Immature natural killer cell (primary cell): ENCODE data around the gene TSPAN16. TPM values are rescaled to one million over a fixed set of nuclear protein-coding genes. Genes with fewer than 3 reads are reported as not detected.

Source experiments
- DNase-seq, 3 donors: peaks; one replicate each; pipeline ENCODE4 v3.0.0; 2022; ENCODE audit warnings: mixed read lengths in 1 of 3
- H3K27ac Mint-ChIP-seq, 6 donors: one replicate each; pipeline ENCODE4 v1.8.0; 2020; ENCODE audit warnings: mixed read lengths in 6 of 6, mild to moderate bottlenecking in 5 of 6, inconsistent platforms in 4 of 6, moderate library complexity in 3 of 6
- H3K27me3 Mint-ChIP-seq, 3 donors: one replicate each; pipeline ENCODE4 v1.8.0; 2020 to 2021; ENCODE audit warnings: low read depth in 3 of 3, mild to moderate bottlenecking in 3 of 3, mixed read lengths in 3 of 3, moderate library complexity in 3 of 3, inconsistent platforms in 1 of 3
- H3K36me3 Mint-ChIP-seq, 3 donors: one replicate each; pipeline ENCODE4 v1.8.0; 2020; ENCODE audit warnings: mixed read lengths in 3 of 3, inconsistent platforms in 2 of 3, mild to moderate bottlenecking in 2 of 3
- H3K4me1 Mint-ChIP-seq, 2 donors: one replicate each; pipeline ENCODE4 v1.8.0; 2020; ENCODE audit warnings: inconsistent platforms in 2 of 2, mild to moderate bottlenecking in 2 of 2, mixed read lengths in 2 of 2, moderate library complexity in 1 of 2
- H3K4me3 Mint-ChIP-seq, 5 donors: one replicate each; pipeline ENCODE4 v1.8.0; 2020; ENCODE audit warnings: mild to moderate bottlenecking in 5 of 5, mixed read lengths in 5 of 5, inconsistent platforms in 3 of 5, moderate library complexity in 3 of 5
- H3K9me3 Mint-ChIP-seq, 6 donors: one replicate each; pipeline ENCODE4 v1.8.0; 2020; ENCODE audit warnings: mild to moderate bottlenecking in 6 of 6, mixed read lengths in 6 of 6, inconsistent platforms in 4 of 6, moderate library complexity in 3 of 6
- polyA plus RNA-seq, 3 donors: library from polyadenylated mRNA; unstranded; fragments of 300-500 nt; fragmentation: Illumina TruSeq; gene quantifications; one replicate each; pipeline ENCODE4 v1.2.3, GENCODE V29; 2021

The TSPAN16 gene
- polyA plus RNA-seq, 3 donors from 2014 or later, result not detected

GRCh38 chr19:11364935-11365334 is 69.0 kb downstream of the TSPAN16 start:
- no peaks in the 10 kb centered on the region for H3K4me1 Mint-ChIP-seq
- peaks cover 3 to 5% (median 3%) of the 10 kb centered on the region in 3 donors for H3K36me3 Mint-ChIP-seq
- H3K9me3 Mint-ChIP-seq, result no peaks in the 10 kb centered on the region
- no peak overlapping the region for H3K27ac Mint-ChIP-seq
- peaks cover 0 to 4% (median 2%) of the 10 kb centered on the region in 3 donors for H3K27me3 Mint-ChIP-seq
- DNase-seq, result no peak
- H3K4me3 Mint-ChIP-seq, result no peak overlapping the region

Other genes with a start within 250 kb of the TSPAN16 start
- 10 to 100 TPM; 10.8 to 28.1 (median 22.8) TPM for gene LDLR, start 206.7 kb upstream of the TSPAN16 start, polyA plus RNA-seq
- under 1 TPM in 2 of 3 donors, not detected in 1; 0.08 to 0.96 TPM for gene SPC24, start 140.4 kb upstream of the TSPAN16 start, polyA plus RNA-seq
- under 1 TPM in 2 of 3 donors, not detected in 1; 0.08 to 0.57 TPM for gene KANK2, start 98.6 kb upstream of the TSPAN16 start, polyA plus RNA-seq
- gene ANGPTL8, start 56.5 kb upstream of the TSPAN16 start, polyA plus RNA-seq, result not detected
- gene DOCK6, start 33.6 kb upstream of the TSPAN16 start, polyA plus RNA-seq, result not detected
- gene RAB3D, start 43.5 kb downstream of the TSPAN16 start, polyA plus RNA-seq, result 1 to 10 TPM; 1.6 to 2.9 (median 2.2) TPM
- 10 to 100 TPM; 73.3 to 91.2 (median 81.4) TPM for gene TMEM205, start 50.1 kb downstream of the TSPAN16 start, polyA plus RNA-seq
- gene CCDC159, start 50.4 kb downstream of the TSPAN16 start, polyA plus RNA-seq, result 10 to 100 TPM; 26.5 to 32.4 (median 28.8) TPM
- gene PLPPR2, start 59.3 kb downstream of the TSPAN16 start, polyA plus RNA-seq, result 1 to 10 TPM; 1.2 to 2.7 (median 1.8) TPM
- gene SWSAP1, start 78.5 kb downstream of the TSPAN16 start, polyA plus RNA-seq, result 1 to 10 TPM; 7.0 to 8.7 (median 8.3) TPM
- gene EPOR, start 88.2 kb downstream of the TSPAN16 start, polyA plus RNA-seq, result 1 to 10 TPM; 3.6 to 5.8 (median 5.4) TPM
- gene RGL3, start 123.2 kb downstream of the TSPAN16 start, polyA plus RNA-seq, result not detected
- gene ODAD3, start 139.0 kb downstream of the TSPAN16 start, polyA plus RNA-seq, result not detected
- gene PRKCSH, start 139.5 kb downstream of the TSPAN16 start, polyA plus RNA-seq, result 10 to 100 TPM; 13.7 to 75.6 (median 28.4) TPM
- gene ELAVL3, start 184.9 kb downstream of the TSPAN16 start, polyA plus RNA-seq, result not detected
- gene ZNF653, start 209.7 kb downstream of the TSPAN16 start, polyA plus RNA-seq, result 1 to 10 TPM in 2 of 3 donors, under 1 TPM in 1; 0.78 to 3.3 (median 1.1) TPM
- gene ECSIT, start 233.0 kb downstream of the TSPAN16 start, polyA plus RNA-seq, result 10 to 100 TPM; 25.6 to 29.4 (median 26.2) TPM
- not detected for gene CNN1, start 242.7 kb downstream of the TSPAN16 start, polyA plus RNA-seq